SJCRH30 (cell line): Measurements from ENCODE around the gene DCDC1. TPM values are rescaled to one million over a fixed set of nuclear protein-coding genes. Genes with fewer than 3 reads are reported as not detected.

Source experiments
- DNase-seq, 2 experiments: peaks; one replicate each; pipeline ENCODE4 v3.0.0-alpha.2; 2015 to 2020
- H3K27ac ChIP-seq: fragments of 250-450 bp; sonication (Bioruptor Pico); 2 replicates; pipeline ENCODE4 v1.5.1; 2020; ENCODE audit warnings: mild to moderate bottlenecking, moderate library complexity
- H3K27me3 ChIP-seq: fragments of 250-450 bp; sonication (Bioruptor Pico); 2 replicates; pipeline ENCODE4 v1.5.1; 2020; ENCODE audit warnings: mild to moderate bottlenecking, moderate library complexity
- H3K36me3 ChIP-seq: fragments of 250-450 bp; sonication (Bioruptor Pico); 2 replicates; pipeline ENCODE4 v1.5.1; 2020; ENCODE audit warnings: mild to moderate bottlenecking, moderate library complexity
- H3K4me1 ChIP-seq: fragments of 250-450 bp; sonication (Bioruptor Pico); 2 replicates; pipeline ENCODE4 v1.5.1; 2020; ENCODE audit warnings: mild to moderate bottlenecking, moderate library complexity
- H3K4me3 ChIP-seq: fragments of 250-450 bp; sonication (Bioruptor Pico); 2 replicates; pipeline ENCODE4 v1.5.1; 2020; ENCODE audit warnings: mild to moderate bottlenecking, moderate library complexity
- H3K9me3 ChIP-seq: fragments of 250-450 bp; sonication (Bioruptor Pico); replicated peaks from 2 replicates; pipeline ENCODE4 v1.5.1; 2020; ENCODE audit warnings: mild to moderate bottlenecking, moderate library complexity
- total RNA-seq: library from RNA; depleted of rRNA; stranded (reverse); fragments of >200 nt; shearing (Covaris generic); gene quantifications from 2 replicates; pipeline ENCODE4 v1.2.3, GENCODE V29; 2014

The DCDC1 gene
- total RNA-seq, 1 experiment from 2014 or later: 0.12 TPM

DNA sequence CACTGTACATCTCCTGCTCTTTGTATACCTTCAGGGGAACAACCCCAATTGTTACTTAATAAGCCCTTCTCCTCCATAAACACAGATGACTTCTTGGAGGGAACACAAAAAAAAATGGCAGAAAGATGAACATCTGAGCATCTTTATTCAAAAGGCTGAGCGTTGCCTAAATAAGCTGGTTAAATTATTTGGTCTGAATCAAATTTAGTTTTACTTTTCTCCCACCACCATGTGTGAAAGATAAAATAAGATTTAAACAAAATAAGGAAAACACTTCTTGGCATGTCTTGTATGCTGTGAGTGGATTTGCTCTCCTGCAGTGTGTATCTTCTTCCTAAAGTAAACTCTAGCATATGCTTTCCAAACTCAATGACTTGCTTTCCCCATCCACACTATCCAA lies 137.9 kb downstream of the DCDC1 start:
- DNase-seq: no peak
- no peak overlapping the region for H3K27ac ChIP-seq
- no peaks in the 10 kb centered on the region for H3K36me3 ChIP-seq
- H3K27me3 ChIP-seq: no peaks in the 10 kb centered on the region
- H3K4me3 ChIP-seq: no peak overlapping the region
- no peaks in the 10 kb centered on the region for H3K9me3 ChIP-seq
- no peaks in the 10 kb centered on the region for H3K4me1 ChIP-seq

DNA sequence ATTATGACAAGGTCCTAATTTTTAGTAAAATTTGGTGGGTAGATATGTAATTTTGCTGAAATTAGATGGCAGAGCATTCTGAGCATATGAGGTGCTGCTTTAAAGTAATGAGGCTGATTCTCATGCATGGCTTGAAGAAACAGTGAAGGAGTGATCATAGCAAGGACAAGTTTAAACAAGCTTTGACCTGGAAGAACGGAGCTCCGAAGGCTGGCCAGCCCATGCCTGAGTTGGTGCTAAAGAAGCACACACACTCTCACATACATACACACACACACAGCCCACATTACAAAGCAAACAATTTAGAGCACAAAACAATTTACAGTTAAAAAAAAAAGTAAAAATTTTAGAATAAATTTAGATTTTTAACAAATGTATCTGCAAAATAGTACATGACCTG lies 150.7 kb downstream of the DCDC1 start:
- Histone ChIP-seq H3K27ac (no peak overlapping the region), H3K4me1 (no peaks in the 10 kb centered on the region), H3K36me3 (no peaks in the 10 kb centered on the region), H3K4me3 (no peak overlapping the region), H3K9me3 (no peaks in the 10 kb centered on the region), H3K27me3 (peaks cover 2% of the 10 kb centered on the region; the same call in 1 of the 2 replicates)
- DNase-seq: no peak

DNA sequence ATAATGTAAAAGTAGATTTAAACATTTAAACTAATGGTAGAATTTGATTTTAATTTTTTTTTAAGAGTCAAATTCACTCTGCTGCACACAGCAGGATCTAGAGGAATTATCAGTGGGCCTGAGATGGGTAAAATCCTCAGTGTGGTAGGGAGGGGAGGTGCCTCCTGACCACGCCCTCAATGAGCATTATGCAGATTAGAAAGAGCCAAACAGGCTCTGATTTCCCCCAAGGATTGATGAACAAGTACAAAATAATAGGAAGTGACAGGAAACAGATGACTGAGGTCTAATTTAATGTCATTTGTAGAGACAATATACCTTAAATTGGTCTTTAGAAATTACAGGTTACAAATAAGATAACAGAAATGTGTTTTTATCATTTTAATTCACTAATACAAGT lies 155.2 kb downstream of the DCDC1 start:
- DNase-seq: peak in 1 of 2 experiments; percentile 9
- no peaks in the 10 kb centered on the region for H3K27me3 ChIP-seq
- no peaks in the 10 kb centered on the region for H3K36me3 ChIP-seq
- H3K4me1 ChIP-seq: no peaks in the 10 kb centered on the region
- H3K4me3 ChIP-seq: no peak overlapping the region
- no peak overlapping the region for H3K27ac ChIP-seq
- H3K9me3 ChIP-seq: no peaks in the 10 kb centered on the region

DNA sequence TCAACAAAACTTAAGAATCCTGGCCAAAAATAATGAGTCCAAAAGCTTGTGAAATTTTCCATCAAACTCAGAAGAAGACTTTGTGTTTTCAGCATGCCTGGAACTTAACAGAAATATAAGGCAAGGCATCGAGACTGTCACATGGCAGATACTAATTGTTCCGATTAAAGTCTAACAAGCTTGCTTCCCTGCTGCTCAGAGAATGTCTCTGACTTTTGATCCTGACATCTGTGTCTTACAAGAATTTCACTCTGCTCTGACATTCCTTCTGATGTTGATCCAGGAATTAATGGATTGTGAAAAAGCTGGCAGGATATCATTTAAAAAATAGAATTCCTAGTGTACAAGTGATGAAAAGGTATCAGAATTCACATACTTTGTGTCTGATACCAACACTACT lies 170.2 kb downstream of the DCDC1 start:
- H3K36me3 ChIP-seq: no peaks in the 10 kb centered on the region
- H3K9me3 ChIP-seq: no peaks in the 10 kb centered on the region
- H3K4me1 ChIP-seq: no peaks in the 10 kb centered on the region
- no peak overlapping the region for H3K27ac ChIP-seq
- H3K27me3 ChIP-seq: no peaks in the 10 kb centered on the region
- no peak overlapping the region for H3K4me3 ChIP-seq
- DNase-seq: no peak

DNA sequence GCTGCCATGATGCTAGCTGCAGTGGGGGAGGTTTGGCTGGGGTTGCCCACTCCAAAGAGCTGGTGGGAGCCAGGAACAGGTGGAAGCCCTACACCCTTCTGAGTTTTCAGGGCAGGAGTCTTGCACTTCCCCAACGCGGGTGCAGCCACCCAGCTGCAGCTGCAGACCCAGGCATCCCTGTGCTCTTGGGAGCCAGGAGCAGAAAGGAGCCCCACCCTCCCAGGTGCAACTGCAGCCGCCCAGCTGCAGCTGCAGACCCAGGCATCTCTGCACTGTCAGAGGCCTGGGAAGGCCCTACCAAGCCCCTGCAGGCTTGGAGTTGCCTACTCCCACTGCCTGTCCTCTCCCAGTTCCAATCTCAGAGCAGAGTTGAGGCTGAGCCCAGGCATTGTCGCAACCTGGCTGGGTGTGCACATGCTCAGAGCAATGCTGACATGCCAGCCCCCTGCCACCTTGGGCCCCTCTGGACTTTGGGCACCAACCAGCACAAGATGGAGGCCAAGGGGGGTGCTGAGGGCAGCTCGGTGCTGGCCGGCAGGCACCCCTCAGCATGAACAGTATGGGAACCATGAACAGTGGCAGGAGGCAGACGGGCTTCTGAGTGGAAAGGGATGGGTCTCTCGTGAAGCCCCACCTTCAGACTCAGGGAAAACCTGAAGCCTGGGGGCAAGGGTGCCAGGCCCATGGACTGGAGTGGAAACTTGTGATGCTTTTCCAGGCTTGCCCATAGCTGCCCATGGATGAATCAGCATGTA lies 195.4 kb downstream of the DCDC1 start:
- Histone ChIP-seq H3K36me3 (no peaks in the 10 kb centered on the region), H3K27me3 (no peaks in the 10 kb centered on the region), H3K4me3 (no peak overlapping the region), H3K27ac (no peak overlapping the region), H3K4me1 (no peaks in the 10 kb centered on the region), H3K9me3 (no peaks in the 10 kb centered on the region)
- no peak for DNase-seq

DNA sequence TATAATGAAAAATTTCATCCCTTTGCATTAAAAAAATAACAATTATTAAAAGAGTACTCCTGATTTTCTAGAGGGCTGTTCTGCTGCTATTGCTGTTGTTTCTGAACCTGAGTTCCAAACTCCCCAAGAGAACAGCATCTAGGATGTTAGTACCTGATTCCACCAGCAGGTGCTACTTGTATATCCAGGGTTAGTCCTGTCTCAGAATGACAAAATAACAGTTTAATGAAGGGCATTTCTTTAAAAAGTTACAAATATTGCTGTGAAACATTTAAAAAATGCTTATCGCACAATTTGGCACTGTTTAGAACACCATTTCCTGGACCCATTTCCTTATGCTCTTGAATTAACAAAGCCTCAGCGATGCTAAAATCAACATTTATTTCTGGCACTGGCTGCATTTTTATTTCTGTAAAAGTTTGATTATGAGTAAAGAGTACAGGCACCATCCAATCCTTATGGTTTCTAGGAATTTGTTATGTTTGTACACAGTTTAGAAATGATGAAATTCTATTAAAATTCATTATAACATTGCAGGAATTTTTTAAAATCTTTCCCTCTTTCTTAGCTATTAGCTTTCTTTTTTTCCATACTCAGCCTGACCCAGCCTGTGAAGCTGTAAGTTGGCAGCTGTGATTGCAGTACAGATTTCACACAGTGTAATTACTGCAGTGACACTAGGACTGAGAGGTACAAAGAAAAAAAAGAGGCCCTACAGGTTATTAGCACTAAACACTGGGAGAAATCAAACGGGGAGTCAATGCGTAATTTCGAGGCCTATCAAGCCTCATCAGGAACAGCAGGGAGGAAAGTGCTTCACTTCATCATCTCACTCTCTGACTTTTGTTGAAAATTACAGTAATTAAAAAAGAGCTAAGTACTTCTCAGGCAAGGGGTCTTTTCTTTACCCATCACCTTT lies 208.8 kb downstream of the DCDC1 start:
- no peak overlapping the region for H3K27ac ChIP-seq
- H3K36me3 ChIP-seq: no peaks in the 10 kb centered on the region
- no peak overlapping the region for H3K4me3 ChIP-seq
- peak in 1 of 2 experiments; percentile 3 for DNase-seq
- H3K9me3 ChIP-seq: no peaks in the 10 kb centered on the region
- H3K27me3 ChIP-seq: no peaks in the 10 kb centered on the region
- no peaks in the 10 kb centered on the region for H3K4me1 ChIP-seq

DNA sequence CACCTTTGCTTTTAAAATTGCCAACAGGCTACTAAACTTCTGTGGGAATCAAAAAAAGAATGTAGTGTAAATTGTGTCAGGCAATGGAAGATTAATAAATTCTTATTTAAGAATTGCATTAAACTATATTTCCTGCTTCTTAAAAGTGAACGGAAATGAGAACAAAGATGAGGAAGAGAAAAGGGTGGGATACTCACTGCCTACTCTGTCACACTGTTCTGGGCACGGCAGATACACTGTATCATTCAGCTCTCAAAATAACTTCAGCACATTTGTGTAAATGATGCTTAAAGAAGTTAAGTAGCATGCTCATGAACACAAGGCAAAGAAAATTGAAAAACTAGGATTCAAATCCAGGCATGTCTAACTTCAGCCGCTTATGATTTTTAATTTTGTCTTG lies 218.7 kb downstream of the DCDC1 start:
- Histone ChIP-seq H3K27me3 (no peaks in the 10 kb centered on the region), H3K4me1 (no peaks in the 10 kb centered on the region), H3K27ac (no peak overlapping the region), H3K4me3 (no peak overlapping the region), H3K36me3 (no peaks in the 10 kb centered on the region), H3K9me3 (no peaks in the 10 kb centered on the region)
- no peak for DNase-seq

DNA sequence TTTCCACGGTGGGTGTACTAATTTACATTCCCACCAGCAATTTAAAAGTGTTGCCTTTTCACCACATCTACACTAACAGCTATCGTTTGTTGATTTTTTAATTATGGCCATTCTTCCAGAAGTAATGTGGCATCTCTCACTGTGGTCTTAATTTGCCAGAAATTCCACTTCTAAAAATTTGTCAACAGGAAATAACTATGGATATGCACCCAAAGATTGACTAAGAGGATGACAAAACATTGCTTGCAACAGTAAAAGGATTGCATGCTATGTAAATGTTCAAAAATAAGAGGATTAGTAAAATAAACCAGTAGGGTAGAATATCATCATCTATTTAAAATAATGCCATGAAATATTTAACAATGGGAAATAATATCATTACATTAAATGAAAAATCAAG lies 219.5 kb downstream of the DCDC1 start:
- H3K4me1 ChIP-seq: no peaks in the 10 kb centered on the region
- DNase-seq: no peak
- no peaks in the 10 kb centered on the region for H3K9me3 ChIP-seq
- H3K36me3 ChIP-seq: no peaks in the 10 kb centered on the region
- no peaks in the 10 kb centered on the region for H3K27me3 ChIP-seq
- H3K4me3 ChIP-seq: no peak overlapping the region
- no peak overlapping the region for H3K27ac ChIP-seq

DNA sequence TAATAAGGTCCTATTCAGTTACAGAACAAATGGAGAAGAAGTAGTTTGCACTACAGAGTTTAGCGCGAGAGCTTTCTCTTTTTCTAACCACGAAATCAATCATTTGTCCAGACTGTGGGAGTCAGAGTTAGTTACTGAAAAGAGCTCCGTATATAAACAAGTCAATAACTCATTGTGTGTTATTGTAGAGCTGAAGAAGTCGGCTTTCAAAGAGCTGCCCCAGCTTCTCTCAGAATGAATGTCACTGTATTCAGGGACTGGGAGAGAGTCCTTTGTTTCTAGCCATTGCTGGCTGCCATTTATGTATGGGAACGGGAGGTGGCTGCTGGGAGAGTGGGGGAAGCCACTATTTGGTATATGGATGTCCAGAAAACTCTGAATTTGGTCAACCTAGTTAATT lies 227.8 kb downstream of the DCDC1 start:
- Histone ChIP-seq H3K9me3 (no peaks in the 10 kb centered on the region), H3K27ac (no peak overlapping the region), H3K4me1 (no peaks in the 10 kb centered on the region), H3K27me3 (no peaks in the 10 kb centered on the region), H3K4me3 (no peak overlapping the region), H3K36me3 (no peaks in the 10 kb centered on the region)
- no peak for DNase-seq

DNA sequence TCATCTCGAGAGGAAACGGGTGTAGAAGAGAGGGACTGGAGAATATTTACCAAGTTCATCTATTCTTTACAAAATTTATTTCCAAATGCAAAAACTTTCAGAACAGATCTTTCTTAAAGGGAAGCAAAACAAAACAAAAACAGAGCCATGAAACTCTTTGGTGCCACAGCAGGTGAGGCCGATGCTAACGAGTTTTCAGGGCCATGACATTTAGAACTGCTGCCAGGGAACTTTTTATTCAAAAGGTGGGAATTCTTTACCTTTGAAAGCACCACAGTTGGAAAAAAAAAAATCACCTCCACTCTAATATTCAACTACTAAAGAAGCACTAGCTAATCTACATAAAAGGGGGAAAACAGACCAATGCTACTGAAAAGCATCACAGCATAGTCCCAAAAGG lies 230.1 kb downstream of the DCDC1 start:
- no peaks in the 10 kb centered on the region for H3K36me3 ChIP-seq
- H3K27ac ChIP-seq: no peak overlapping the region
- H3K9me3 ChIP-seq: no peaks in the 10 kb centered on the region
- H3K27me3 ChIP-seq: no peaks in the 10 kb centered on the region
- H3K4me3 ChIP-seq: no peak overlapping the region
- H3K4me1 ChIP-seq: no peaks in the 10 kb centered on the region
- no peak for DNase-seq

DNA sequence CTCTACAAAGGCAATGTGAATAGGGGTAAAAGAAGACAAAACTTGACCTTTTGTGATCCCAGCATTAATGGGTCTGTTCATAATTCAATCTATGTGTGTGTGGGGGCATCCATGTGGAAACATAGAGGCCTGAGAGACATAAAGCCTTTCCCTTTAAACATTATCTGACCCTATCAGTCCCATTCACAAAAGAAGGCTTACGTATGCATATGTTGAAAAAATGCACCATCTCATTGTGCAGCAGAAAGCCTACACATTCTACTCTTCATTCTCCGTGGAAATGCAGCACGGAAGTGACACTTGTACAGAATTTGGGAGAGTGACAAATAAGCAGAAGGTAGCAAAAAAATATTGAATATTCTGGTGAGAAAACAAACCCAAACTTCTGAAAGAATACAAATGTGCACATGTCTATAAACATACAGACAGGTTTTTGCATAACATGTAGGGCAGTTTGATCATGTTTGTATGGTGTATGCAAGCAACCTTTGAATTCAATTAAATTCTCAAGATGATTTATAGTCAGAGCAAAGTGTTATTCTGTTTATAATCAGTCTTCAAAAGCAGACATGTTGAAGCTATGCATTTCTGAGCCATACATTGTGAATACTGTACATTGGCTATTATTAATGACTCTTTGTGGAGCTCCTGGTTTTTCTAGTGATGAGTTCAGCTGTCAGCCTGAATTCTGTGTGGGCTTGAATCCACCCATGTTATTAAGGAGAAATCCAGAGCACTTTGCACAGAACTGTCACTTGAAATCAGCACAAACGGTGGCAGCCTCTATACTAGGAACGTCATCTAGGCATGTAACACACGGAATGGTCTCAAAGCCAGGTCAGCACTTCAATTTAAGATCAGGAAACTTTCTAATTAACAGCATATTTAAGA lies 236.8 kb downstream of the DCDC1 start:
- Histone ChIP-seq H3K36me3 (no peaks in the 10 kb centered on the region), H3K27ac (no peak overlapping the region), H3K9me3 (no peaks in the 10 kb centered on the region), H3K4me3 (no peak overlapping the region), H3K4me1 (no peaks in the 10 kb centered on the region), H3K27me3 (no peaks in the 10 kb centered on the region)
- DNase-seq: no peak

DNA sequence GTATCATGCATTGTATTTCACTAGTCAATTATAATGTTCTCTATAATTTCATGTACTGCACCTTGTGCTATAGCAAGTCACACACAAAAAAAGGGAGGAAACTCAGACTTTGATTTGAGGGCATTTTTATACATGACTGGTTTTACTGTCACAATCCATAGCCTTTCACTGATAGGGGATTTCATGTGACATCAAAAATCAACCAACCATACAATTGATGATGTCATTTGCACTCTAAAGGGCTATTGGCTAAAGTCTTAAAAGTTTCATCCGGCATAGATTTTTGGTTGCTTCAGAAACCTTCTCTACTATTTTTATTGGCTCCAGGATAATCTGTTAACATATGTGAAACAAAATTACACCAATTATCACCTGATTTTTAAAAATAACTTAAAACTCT lies 237.8 kb downstream of the DCDC1 start:
- Histone ChIP-seq H3K4me3 (no peak overlapping the region), H3K9me3 (no peaks in the 10 kb centered on the region), H3K4me1 (no peaks in the 10 kb centered on the region), H3K36me3 (no peaks in the 10 kb centered on the region), H3K27ac (no peak overlapping the region), H3K27me3 (no peaks in the 10 kb centered on the region)
- no peak for DNase-seq

DNA sequence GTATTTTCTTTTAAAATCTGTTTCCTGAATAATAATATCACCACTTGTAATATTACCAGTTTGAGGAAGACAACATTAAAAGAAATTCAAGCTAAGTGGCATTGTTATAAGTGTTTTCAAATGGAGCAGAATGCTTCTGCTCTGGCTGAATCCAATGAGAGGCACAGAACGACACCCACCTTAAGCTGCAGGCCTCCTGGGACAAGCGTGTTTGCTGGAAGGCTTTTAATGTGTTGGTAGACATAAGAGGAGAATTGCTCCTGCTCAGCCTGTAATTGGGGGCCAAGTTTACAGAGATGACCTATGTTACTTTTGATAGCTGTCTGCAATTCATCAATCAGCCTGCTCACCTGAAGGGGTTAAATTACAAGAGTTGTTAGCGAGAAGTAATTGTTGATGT lies 242.2 kb downstream of the DCDC1 start:
- no peak overlapping the region for H3K27ac ChIP-seq
- H3K36me3 ChIP-seq: no peaks in the 10 kb centered on the region
- no peaks in the 10 kb centered on the region for H3K27me3 ChIP-seq
- H3K4me1 ChIP-seq: no peaks in the 10 kb centered on the region
- H3K4me3 ChIP-seq: no peak overlapping the region
- no peaks in the 10 kb centered on the region for H3K9me3 ChIP-seq
- no peak for DNase-seq

DNA sequence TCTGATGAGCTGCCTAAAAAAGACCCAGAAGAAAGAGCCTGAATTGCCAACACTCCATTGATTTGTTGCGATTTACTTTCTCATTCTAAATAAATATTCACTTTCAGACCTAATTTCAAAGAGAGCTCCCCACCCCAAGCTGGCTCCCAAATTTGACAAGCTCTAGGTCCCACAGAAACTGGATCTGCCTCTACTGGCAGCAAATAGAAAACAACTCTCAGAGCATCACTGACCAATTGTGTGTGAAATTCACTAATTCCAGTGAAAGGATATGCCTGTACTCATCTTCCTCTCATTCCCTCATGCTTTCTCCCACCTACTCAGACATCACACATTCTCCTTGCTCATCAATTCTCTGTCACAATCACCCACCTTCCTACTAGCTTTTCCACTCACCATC lies 249.1 kb downstream of the DCDC1 start:
- no peak overlapping the region for H3K27ac ChIP-seq

DNA sequence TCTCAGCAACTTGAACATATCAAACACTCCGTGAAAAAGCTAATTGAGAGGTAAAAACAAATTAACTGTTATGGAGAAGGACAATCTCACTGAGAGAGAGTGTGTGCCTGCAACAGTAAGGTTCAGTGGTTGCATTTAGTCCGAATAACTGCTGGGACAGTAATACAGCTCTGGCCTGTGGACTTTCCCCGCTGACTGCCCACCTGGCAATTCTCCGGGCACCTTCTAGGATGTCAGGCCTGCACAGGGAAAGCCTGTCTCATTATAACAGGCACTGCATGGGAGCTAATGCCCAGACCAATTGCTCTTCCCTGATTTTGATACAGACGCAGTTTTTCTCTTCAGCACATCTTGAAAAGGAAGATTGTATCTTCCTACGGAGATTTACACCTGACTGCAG lies 251.0 kb downstream of the DCDC1 start:
- Histone ChIP-seq H3K9me3 (no peaks in the 10 kb centered on the region), H3K27me3 (no peaks in the 10 kb centered on the region), H3K4me3 (no peak overlapping the region), H3K36me3 (no peaks in the 10 kb centered on the region), H3K4me1 (no peaks in the 10 kb centered on the region), H3K27ac (no peak overlapping the region)
- DNase-seq: no peak

More for the DNA sequence above, 249.1 kb downstream of the DCDC1 start:
- Histone ChIP-seq H3K4me1 (no peaks in the 10 kb centered on the region), H3K27me3 (no peaks in the 10 kb centered on the region), H3K36me3 (no peaks in the 10 kb centered on the region), H3K4me3 (no peak overlapping the region), H3K9me3 (no peaks in the 10 kb centered on the region)
- DNase-seq: no peak
